ENCODE results near the gene CHCHD3. TPM values are rescaled to one million over a fixed set of nuclear protein-coding genes. Genes with fewer than 3 reads are reported as not detected.

The CHCHD3 gene
- total RNA-seq = 42.2 TPM

- peak; percentile 99 for DNase-seq (ENCODE audit: low spot score)
Measured at GRCh38 chr7:133081599-133082389, at the start of gene CHCHD3. Gene CHCHD3 (minus strand): TSS chr7:133082090. CDS start chr7:133081937, 153 bp downstream.

GRCh38 chr7:133130166-133130565 lies 48.3 kb upstream of the CHCHD3 start:
- DNase-seq (ENCODE audit: low spot score) = no peak

- DNase-seq (ENCODE audit: low spot score) = no peak
Measured at GRCh38 chr7:133126422-133126821, 44.5 kb upstream of the CHCHD3 start.

GRCh38 chr7:133124974-133125373 lies 43.1 kb upstream of the CHCHD3 start:
- DNase-seq (ENCODE audit: low spot score) = no peak

- DNase-seq (ENCODE audit: low spot score) = no peak
Measured at GRCh38 chr7:133121175-133121844, 39.4 kb upstream of the CHCHD3 start.

GRCh38 chr7:133119067-133119466 lies 37.2 kb upstream of the CHCHD3 start:
- DNase-seq (ENCODE audit: low spot score) = no peak

GRCh38 chr7:133118261-133118660 lies 36.4 kb upstream of the CHCHD3 start:
- no peak for DNase-seq (ENCODE audit: low spot score)

GRCh38 chr7:133117452-133117851 lies 35.6 kb upstream of the CHCHD3 start:
- no peak for DNase-seq (ENCODE audit: low spot score)

GRCh38 chr7:133115596-133115995 lies 33.7 kb upstream of the CHCHD3 start:
- no peak for DNase-seq (ENCODE audit: low spot score)

- DNase-seq (ENCODE audit: low spot score) = no peak
Measured at GRCh38 chr7:133114519-133114918, 32.6 kb upstream of the CHCHD3 start.

- DNase-seq (ENCODE audit: low spot score) = no peak
Measured at GRCh38 chr7:133112976-133113375, 31.1 kb upstream of the CHCHD3 start.

- no peak for DNase-seq (ENCODE audit: low spot score)
Measured at GRCh38 chr7:133112335-133112734, 30.4 kb upstream of the CHCHD3 start.

GRCh38 chr7:133110312-133110711 lies 28.4 kb upstream of the CHCHD3 start:
- no peak for DNase-seq (ENCODE audit: low spot score)

GRCh38 chr7:133109816-133110215 lies 27.9 kb upstream of the CHCHD3 start:
- no peak for DNase-seq (ENCODE audit: low spot score)

- no peak for DNase-seq (ENCODE audit: low spot score)
Measured at GRCh38 chr7:133108023-133108422, 26.1 kb upstream of the CHCHD3 start.

GRCh38 chr7:133102276-133103060 lies 20.6 kb upstream of the CHCHD3 start:
- no peak for DNase-seq (ENCODE audit: low spot score)

- DNase-seq (ENCODE audit: low spot score) = no peak
Measured at GRCh38 chr7:133099633-133100286, 17.9 kb upstream of the CHCHD3 start.

GRCh38 chr7:133095119-133095671 lies 13.3 kb upstream of the CHCHD3 start:
- DNase-seq (ENCODE audit: low spot score) = no peak

- DNase-seq (ENCODE audit: low spot score) = no peak
Measured at GRCh38 chr7:133091943-133092464, 10.1 kb upstream of the CHCHD3 start.

- DNase-seq (ENCODE audit: low spot score) = no peak
Measured at GRCh38 chr7:133082390-133082766, 488 bp upstream of the CHCHD3 start.

GRCh38 chr7:133081119-133081598 lies 731 bp downstream of the CHCHD3 start:
- DNase-seq (ENCODE audit: low spot score) = no peak
